HG03175 (cell line): ENCODE data around the gene EXTL2.
"Not testable (repeated sequence)": the region's sequence is repeated elsewhere in the genome, so short reads cannot be mapped to it uniquely, and the experiment has no call there.

Experiments
- ATAC-seq: cut with Tn5 transposase; IDR thresholded peaks from one replicate; pipeline ENCODE4 v1.9.1; 2021; ENCODE audit warnings: mild to moderate bottlenecking, moderate library complexity; ENCODE audit not compliant: unreplicated experiment

EXTL2 gene

GRCh38 chr1:100903777-100904176, 9.1 kb upstream of the EXTL2 start:
- ATAC-seq: no peak

GRCh38 chr1:100902365-100902764, 7.7 kb upstream of the EXTL2 start:
- no peak for ATAC-seq

GRCh38 chr1:100896481-100896982, 1.9 kb upstream of the EXTL2 start:
- peak; percentile 53 for ATAC-seq

- peak; percentile 71 for ATAC-seq
These were observed 1.2 kb upstream of the EXTL2 start, which contains the start of gene SLC30A7 for GRCh38 chr1:100895540-100896480. TSS of gene SLC30A7 (plus strand) at chr1:100896090. CDS start at chr1:100896263, 173 bp downstream.

GRCh38 chr1:100893718-100894117, 924 bp downstream of the EXTL2 start:
- ATAC-seq: no peak

DNA sequence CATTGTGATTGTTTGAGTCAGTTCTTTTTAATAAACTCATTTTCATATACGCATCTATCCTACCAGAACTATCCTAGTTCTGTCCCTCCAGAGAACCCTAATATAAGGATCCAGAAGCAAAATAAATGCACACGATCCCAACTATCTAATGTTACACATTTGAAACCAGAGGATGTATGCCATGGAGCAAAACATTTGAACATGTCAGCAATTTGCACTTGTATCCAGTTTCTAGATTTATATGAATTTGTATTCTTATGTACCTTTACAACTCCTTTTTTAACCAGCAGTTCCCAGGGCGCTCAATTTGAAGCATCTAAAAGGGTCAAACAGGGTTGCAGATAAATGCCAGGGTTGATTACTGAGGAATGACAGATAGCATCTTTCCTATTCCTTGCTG, 2.1 kb downstream of the EXTL2 start:
- no peak for ATAC-seq

GRCh38 chr1:100891380-100891779, 3.3 kb downstream of the EXTL2 start:
- ATAC-seq: no peak

- ATAC-seq: not testable (repeated sequence)
These were observed 4.7 kb downstream of the EXTL2 start for GRCh38 chr1:100889869-100890482.

DNA sequence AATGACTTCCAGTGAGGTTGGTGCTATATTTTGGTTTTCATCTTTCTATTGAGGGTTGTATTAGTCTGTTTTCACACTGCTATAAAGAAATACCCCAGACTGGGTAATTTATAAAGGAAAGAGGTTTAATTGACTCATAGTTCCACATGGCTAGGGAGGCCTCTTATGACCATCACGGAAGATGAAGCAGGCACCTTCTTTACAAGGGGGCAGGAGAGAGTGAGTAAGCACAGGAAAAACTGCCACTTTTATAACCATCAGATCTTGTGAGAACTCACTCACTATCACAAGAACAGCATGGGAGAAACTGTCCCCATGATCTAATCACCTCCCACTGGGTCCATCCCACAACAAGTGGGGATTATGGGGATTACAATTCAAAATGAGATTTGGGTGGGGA, 5.6 kb downstream of the EXTL2 start:
- not testable (repeated sequence) for ATAC-seq

DNA sequence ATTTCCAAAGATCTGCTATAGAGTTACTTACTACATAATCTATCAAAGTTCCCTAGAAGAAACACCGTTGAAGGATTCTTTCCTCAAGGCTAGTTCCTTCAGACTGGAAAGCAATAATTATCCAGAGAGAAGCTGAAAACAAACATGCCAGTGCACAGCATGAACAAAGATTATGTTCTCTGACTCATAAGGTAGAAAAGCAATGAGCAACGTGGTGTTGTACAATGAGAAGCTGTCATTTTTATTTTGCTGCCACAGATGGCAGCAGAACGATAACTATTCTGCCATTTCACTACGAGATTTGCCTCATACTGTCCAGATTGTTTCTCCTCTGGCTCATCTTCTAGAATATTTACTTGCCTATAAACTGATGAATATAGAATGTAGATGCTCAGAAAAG, 10.7 kb downstream of the EXTL2 start:
- no peak for ATAC-seq

DNA sequence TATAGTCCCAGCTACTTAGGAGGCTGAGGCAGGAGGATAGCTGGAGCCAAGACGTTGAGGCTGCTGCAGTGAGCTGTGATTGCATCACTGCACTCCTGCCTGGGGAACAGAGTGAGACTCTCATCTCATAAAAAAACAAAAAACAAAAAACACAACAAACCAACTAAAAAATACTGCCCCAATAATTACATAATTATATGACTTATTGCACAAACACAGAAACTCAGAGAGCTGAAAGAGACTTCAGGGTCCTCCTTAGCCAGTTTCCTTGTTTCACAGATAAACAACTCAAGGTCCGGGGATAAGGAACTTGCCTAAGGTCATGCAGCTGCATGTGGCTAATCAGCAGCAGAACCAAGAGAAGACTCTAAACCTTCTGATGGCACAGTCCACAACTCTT, 11.9 kb downstream of the EXTL2 start:
- ATAC-seq: no peak

DNA sequence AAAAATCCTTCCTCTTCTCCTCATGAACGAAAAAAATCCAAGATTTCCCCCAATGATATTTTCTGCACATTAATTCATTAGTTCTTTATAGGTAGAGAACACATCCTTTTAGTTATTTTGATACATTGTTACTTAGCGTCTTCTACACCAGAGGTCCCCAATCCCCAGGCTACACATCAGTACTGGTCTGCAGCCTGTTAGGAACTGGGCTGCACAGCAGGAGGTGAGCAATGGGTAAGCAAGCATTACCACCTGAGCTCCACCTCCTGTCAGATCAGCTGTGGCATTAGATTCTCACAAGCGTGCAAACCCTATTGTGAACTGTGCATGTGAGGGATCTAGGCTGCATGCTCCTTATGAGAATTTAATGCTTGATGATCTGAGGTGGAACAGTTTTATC, 13.0 kb downstream of the EXTL2 start:
- no peak for ATAC-seq

- no peak for ATAC-seq
These were observed 15.2 kb downstream of the EXTL2 start for GRCh38 chr1:100879422-100879821.

GRCh38 chr1:100876291-100876690, 18.4 kb downstream of the EXTL2 start:
- no peak for ATAC-seq

- no peak for ATAC-seq
These were observed 19.4 kb downstream of the EXTL2 start for GRCh38 chr1:100875228-100875627.

GRCh38 chr1:100874433-100874832, 20.2 kb downstream of the EXTL2 start:
- ATAC-seq: no peak

- ATAC-seq: no peak
These were observed 24.6 kb downstream of the EXTL2 start for GRCh38 chr1:100869996-100870395.

DNA sequence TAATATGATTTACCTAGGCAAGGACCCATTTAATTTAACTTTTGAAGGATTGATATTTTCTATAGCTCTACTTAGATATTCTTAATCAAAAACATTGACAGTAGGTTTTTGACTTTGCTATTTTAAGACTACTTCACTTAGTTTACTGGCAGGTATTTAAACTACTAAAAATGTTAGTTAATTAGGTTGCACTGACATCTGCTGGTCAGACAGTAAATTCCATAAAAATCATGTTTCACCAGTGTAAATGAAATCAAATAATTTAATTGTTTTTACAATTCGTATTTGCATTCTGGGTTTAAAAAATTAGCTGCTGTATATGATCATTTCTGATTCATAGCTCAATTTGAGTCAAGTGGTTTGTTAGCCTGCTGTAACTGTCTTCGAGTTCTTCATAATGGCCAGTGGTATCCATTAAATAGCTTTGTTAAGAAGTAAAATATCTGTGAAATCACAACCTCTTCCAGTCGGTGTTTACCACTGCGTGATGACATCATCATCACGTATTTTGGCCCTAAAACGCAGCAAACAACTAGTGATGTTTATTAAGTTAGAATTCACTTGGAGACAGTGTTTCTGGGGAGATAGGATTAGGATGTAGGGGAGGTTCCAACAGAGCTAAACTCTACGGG, 26.2 kb downstream of the EXTL2 start:
- ATAC-seq: no peak

DNA sequence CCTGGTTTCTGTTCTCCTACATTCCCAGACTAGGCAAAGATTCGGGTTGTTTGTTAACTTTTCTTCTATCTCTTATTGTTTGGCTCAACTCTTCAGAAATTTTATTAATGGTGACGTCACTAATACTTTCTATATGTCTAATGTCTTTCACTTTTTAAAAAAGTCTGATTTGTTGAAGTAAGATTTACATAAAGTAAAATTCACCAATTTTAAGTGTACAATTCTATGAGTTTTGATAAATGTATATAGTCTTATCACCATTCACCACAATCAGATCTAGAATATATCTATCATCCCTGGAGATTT, 27.8 kb downstream of the EXTL2 start:
- no peak for ATAC-seq

DNA sequence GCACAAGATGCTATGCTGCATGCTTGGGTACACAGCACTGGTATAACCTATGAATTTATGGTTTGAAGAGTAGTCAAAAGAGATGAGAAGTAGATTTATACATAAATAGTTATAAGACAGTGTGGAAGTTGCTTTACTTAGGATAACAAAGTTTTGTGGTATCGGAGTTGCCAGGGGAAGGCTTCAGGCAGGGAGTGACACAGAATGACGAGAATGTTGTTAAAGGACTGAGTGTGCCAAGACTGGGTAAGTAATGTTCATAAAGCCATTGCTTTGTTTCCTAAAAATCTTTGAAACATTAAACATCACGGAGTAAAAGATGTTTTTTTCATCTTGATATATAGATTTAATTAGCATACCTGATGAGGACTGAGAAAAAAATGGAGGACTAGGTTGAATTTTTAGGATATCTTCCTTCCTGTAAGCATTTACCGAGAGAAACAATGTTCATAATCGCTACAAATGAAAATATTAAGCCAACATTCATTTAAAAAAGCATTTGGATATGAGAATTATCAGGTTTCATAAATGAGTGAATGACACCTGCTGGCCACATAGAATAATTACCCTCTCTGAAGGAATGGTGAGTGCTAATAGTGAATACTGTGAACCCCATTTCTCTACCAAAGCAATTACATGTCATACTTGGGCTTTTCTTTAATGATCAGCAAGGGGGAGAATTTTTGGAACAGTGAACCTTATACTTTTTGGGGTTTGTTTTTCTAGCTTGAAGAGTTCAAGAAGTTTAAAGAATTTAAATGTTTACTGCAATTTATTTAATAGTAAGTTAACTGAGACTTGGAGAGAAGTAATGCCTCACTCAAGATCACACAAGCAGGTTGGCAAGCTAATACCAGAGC, 28.4 kb downstream of the EXTL2 start:
- ATAC-seq: peak; percentile 67

DNA sequence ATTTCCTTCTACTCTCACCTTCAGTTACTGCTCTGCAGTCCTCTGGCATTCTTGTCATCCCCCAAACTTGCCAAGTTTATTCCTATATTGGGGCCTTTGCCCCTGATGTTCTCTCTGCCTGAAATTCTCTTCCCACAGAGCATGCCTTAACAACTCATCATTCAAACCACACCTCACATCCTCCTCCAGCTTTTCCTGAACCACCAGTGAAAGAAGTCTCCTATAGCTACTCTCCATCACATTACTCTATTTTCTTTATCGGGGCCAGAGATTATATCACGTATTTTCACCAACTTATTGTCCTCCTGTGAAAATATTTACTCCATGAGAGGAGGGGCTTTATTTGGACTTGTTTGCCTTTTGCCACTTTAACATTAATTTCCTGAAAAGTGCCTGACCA, 32.1 kb downstream of the EXTL2 start:
- no peak for ATAC-seq
